ENCODE results near the gene MRC2. TPM values are rescaled to one million over a fixed set of nuclear protein-coding genes. Genes with fewer than 3 reads are reported as not detected.

Gene MRC2
- total RNA-seq, 4 donors from 2014 or later, result 10.6 to 40.5 (median 21.6) TPM

GRCh38 chr17:62673614-62674362, 46.3 kb downstream of the MRC2 start:
- TF ChIP-seq CTCF (IDR thresholded peaks at IDR 0.05; ENCODE audit: low read depth), result no peak

- no peak for TF ChIP-seq CTCF (IDR thresholded peaks at IDR 0.05; ENCODE audit: low read depth)
Observed at GRCh38 chr17:62674363-62674739, 46.9 kb downstream of the MRC2 start.

- no peak for TF ChIP-seq CTCF (IDR thresholded peaks at IDR 0.05; ENCODE audit: low read depth)
Observed at GRCh38 chr17:62674841-62675240, 47.4 kb downstream of the MRC2 start.

- TF ChIP-seq CTCF (IDR thresholded peaks at IDR 0.05; ENCODE audit: low read depth), result no peak
Observed at GRCh38 chr17:62675260-62675659, 47.8 kb downstream of the MRC2 start.

- TF ChIP-seq CTCF (IDR thresholded peaks at IDR 0.05; ENCODE audit: low read depth), result no peak
Observed at GRCh38 chr17:62675701-62676100, 48.2 kb downstream of the MRC2 start.

GRCh38 chr17:62676231-62676943, 48.9 kb downstream of the MRC2 start:
- TF ChIP-seq CTCF (IDR thresholded peaks at IDR 0.05; ENCODE audit: low read depth), result no peak

GRCh38 chr17:62676952-62677596, 49.6 kb downstream of the MRC2 start:
- no peak for TF ChIP-seq CTCF (IDR thresholded peaks at IDR 0.05; ENCODE audit: low read depth)
